ENCODE measurements around the gene ESPNL.
"Not testable (repeated sequence)": the region's sequence is repeated elsewhere in the genome, so short reads cannot be mapped to it uniquely, and the experiment has no call there.

The ESPNL gene

DNA sequence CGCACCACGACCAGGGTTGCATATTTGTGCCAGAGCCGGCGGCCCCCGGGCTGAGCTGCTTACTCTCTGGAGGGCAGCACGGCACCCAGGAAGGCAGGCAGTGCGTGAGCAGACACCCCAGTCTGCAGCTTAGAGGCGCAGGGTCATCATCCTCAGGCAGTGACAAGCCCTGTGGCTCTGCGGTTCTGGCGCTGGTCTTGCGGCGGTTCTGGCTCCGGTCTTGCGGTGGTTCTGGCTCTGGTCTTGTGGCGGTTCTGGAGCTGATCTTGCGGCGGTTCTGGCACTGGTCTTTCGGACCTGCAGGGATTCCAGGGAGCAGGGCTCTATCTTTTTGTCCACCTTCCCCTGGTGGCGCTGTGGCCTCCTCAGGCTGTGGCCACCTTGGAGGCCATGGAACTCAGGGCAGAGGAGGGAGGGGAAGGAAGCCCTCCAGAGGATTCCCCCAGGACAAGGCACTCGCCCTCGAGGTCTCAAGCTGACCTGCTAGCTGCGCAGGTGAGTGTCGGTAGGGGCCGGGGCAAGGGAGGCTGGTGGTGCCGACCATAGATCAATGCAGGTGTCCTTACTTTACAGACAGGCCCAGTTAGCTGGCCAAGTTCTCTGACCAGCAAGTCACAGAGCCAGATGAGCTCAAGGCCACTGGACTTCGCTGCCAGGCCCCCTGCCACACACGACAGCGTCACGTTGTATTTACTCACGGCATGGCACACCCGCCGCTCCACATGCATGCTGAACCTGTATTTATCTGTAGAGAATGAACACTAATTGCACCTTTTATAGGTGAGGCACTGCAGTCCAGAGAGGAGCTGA, 14.9 kb downstream of the ESPNL start:
- DNase-seq (ENCODE audit: low read depth): no peak

- not testable (repeated sequence) for DNase-seq (ENCODE audit: low read depth)
Observed at GRCh38 chr2:238115709-238116108, 15.6 kb downstream of the ESPNL start.

DNA sequence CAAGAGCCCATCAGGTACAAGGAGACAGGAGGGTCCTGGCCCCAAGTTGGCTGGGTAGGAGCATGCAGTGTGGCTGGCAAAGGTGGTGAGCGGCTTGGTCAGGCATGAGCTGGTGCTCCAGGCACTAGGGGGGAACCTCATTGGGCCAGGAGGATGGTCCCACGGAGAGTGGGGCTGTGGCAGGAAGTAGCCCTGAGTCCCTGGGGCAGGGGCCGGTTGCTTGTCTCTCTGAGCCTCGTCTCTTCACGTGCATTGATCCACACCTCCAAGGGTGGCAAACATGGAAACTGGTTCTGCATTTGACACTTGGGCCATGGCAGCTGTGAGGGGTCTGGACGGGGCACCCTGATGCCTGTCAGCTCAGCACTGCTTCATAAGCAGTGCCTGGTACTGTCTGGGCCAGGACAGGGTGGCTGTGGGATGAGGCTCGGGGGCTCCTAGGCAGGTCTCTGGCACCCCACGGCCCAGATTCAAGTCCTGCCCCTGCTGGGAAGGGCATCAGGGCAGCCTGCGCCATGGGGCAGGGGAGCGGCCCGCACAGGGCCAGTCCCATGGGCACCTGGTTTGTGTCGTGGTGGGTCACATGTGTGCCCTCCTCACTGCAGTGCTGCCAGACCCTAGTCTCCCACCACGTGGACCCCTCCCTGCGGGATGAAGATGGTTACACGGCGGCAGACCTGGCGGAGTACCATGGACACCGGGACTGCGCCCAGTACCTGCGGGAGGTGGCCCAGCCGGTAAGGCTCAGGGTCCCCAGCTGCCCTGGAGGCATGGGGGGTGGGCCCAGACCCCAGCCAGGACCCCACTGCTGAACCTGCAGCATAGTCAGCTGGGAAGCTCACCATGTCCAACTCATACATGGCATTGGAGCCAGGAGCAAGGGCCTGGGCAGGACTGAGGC, 16.4 kb downstream of the ESPNL start:
- DNase-seq (ENCODE audit: low read depth): no peak

DNA sequence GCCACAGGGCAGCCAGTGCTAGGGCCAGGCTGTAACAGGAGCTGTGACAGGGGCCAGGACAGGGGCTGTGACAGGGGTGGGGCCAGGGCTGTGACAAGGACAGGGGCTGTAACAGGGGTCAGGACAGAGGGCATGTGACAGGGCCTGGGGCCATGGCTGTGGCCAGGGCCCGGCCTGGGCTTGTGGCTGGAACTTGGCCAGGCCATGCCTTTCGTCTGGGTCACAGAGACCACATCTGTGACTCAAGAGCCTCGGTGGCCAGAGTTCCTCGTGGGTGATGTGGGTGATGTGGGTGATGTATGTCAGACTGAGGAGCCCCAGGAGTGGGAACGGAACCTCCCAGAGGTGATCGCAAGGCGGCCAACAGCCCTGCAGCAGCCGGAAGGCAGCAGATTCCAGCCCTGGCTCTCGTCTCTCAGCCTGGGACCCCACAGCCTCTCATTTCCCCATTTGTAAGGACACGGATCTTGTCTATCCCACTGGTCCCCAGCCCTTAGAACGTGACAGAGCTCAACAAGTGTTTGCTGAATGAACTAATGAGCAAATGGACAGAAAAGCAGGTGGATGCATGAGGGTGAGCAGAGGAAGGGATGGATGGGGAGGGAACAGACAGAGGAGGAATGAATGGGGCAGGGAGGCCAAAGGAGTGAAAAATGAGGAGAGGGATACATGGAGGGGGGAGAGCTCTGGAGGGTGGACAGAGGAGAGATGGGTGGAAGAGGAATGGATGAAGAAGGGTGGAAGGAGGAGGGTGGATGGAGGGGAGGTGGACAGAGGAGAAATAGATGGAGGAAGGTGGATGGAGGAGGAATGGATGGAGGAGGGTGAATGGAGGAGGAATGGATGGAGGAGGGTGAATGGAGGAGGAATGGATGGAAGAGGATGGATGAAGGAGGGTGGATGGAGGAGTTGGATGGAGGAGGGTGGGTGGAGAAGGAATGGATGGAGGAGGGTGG, 17.3 kb downstream of the ESPNL start:
- no peak for DNase-seq (ENCODE audit: low read depth)

- no peak for DNase-seq (ENCODE audit: low read depth)
Observed at GRCh38 chr2:238119756-238120462, 19.8 kb downstream of the ESPNL start.

DNA sequence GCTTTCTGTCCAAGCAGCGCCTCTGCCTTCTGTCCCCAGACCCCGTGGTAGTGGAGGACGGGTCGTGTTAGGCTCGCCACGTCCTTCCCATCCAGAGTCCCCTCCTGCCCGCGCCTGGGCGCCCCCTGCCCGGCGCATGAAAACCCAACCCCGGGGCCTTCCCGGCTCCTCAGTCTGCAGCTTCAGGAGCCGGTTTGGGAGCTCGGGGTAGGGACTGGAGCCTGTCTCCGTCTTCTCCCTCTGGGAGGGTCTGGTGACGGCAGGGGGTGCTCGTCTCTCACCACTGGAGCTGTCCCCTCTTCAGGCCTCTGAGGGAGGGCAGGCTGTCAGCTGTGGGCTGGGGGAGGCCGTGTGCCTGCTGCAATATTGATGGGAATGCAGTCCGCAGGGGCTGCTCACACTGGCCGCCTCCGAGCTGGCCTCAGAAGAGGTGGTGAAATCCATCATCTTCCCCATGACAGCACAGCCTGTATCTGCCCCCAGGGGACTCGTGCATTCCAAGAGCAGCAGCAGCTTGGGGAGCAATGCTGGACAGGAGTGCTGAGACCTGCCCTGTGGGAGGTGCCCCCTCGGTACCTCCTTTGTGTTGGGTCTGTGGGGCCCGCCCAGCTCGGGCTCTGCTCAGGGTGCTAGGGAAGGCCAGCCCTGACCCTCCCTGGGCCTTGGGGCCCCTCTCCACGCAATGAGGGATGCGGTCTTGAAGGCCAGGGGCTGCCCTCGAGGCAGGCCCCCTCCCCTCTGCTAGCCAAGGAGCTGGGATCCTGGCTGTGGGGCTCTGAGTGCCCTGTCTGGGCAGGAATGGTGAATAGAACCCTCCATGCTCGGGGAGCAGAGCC, 20.5 kb downstream of the ESPNL start:
- no peak for DNase-seq (ENCODE audit: low read depth)

DNA sequence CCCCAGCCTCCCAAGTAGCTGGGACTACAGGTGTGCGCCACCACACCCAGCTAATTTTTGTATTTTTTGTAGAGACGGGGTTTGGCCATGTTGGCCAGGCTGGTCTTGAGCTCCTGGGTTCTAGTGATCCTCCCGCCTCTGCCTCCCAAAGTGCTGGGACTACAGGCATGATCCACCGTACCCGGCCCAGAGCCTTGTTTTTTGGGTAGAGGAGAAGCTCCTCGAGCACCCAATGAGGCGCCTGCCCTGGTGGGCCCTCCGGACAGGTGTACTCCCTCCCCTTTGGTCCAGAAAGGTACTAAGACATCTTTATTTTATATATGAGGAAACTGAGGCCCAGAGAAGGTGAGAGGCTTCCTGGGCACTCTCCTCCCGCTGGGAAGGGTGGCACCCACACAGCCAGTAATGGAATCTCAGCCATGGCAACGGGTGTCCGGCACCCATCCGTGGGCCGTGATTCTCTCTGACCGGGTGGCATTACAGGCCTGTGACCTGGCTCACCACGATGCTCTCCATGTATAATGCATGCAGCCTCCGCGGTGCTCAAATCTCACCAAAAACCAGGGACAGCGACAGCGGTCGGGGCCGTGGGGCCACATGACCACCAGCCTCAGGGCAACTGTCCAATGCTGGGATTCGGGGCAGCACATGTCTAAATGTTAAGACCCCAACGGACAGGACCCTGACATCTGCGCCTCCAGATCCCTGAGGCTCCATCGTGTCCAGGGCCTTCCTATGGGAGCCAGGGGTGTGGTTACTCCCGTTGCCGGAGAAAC, 21.6 kb downstream of the ESPNL start:
- DNase-seq (ENCODE audit: low read depth): no peak

GRCh38 chr2:238122287-238123217, 22.4 kb downstream of the ESPNL start:
- DNase-seq (ENCODE audit: low read depth): no peak

DNA sequence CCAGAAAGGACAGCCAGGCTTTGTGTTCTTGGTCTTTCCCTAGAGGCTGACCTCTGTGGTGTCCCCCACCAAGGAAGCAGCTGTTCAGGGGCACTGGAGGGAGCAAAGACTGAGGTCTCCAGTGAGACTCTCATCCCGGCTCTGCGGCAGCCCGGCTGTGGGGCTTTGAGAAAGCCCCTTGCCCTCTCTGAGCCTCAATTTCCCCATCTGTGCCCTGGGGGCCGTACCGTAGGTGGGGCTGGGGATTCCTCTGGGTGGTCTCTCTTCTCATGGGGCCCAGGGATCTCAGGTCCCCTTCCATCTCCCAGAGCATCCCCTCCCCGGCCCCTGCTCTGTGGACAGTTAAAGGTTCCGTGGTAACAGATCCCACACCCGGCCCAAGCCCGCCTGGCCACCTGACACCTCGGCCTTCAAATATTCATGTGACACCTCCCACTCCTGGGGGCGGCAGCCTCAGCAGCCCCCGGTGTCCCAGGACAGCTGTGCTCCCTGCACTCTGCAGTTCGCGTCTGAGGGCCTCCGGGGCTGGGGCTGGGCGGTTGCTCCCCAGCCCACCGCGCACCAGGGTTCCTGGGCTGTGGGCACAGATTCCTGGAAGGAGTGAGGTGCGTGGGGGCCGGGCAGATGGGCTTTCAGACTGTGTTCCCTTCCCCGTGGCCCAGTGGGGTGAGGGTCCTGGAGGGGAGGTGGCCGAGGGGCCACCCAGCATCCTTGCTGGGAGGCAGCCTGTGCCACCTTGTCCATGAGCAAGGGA, 23.3 kb downstream of the ESPNL start:
- DNase-seq (ENCODE audit: low read depth): no peak

DNA sequence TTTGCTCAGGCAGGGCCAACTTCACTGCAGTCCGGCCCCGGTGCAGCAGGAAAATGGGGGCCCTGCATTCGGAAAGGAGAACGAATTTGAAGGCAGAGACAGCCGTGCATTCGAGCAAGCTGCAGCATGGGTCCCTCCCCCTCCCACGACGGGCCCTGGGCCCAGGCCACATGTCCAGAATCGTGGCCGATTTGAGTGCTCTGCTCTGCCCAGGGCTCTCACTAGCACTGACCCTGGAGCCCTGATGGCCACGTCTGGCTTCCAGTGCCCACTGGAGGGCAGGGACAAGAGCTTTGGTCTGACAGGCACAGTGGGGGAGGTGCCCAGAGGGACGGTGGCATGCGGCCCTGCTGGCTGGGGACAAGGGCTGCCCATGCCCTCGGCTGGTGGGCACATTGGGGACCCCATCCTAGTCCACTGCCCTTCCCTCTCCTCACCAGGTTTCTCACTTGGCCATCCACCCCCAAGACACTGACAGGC, 23.9 kb downstream of the ESPNL start:
- DNase-seq (ENCODE audit: low read depth): no peak

- DNase-seq (ENCODE audit: low read depth): no peak
Observed at GRCh38 chr2:238124488-238125126, 24.5 kb downstream of the ESPNL start.

GRCh38 chr2:238125127-238125885, 25.2 kb downstream of the ESPNL start:
- no peak for DNase-seq (ENCODE audit: low read depth)

- DNase-seq (ENCODE audit: low read depth): no peak
Observed at GRCh38 chr2:238126338-238126737, 26.2 kb downstream of the ESPNL start.

- no peak for DNase-seq (ENCODE audit: low read depth)
Observed at GRCh38 chr2:238126775-238127164, 26.6 kb downstream of the ESPNL start.

DNA sequence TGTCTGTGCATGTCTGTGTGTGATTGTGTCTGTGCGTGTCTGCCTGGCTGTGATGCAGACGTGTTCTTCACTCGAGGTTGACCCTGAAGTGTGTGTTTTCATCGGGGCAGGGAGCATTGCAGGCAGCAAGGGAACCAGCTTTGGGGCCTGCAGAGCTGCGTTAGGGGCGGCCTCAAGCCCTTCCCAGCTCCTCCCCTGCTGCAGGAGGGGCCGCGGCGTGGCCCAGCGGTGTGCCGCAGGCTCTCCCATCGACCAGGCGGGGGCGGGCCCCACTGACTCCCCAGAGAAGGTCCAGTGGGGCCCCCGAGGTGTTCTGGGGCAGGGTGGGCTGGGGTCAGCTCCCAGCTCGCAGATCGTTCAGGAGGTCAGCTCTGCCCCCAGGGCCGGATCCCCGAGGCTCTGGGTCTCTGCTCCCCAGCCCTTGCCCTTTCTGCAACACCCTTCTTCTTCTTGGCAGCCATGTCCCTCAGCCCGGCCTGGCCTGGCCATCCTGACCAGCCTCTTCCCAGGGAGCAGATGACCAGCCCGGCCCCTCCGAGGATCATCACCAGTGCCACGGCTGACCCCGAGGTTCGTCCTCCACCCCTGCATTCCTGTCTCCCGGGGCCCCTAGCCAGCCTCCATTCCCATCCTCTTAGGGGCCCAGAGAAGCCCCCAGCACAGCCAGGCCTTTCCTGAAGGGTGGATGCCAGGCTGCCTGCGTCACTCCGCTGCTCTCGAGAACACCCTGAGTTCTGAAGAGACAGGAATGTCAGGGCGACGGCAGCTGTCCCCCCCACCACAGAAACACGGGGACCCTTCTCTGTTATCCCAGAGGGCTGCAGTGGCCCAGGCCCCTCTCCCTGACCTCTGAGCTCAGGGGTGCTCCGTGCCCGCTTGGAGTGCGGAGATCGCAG, 27.3 kb downstream of the ESPNL start:
- no peak for DNase-seq (ENCODE audit: low read depth)
